IPS DF 19.7 (cell line): ENCODE results near the gene ZNF764.

Source experiments
- DNase-seq: peaks from one replicate; pipeline ENCODE4 v3.0.0-alpha.2; 2013; ENCODE audit warnings: low read depth, low spot score

Gene ZNF764

DNA sequence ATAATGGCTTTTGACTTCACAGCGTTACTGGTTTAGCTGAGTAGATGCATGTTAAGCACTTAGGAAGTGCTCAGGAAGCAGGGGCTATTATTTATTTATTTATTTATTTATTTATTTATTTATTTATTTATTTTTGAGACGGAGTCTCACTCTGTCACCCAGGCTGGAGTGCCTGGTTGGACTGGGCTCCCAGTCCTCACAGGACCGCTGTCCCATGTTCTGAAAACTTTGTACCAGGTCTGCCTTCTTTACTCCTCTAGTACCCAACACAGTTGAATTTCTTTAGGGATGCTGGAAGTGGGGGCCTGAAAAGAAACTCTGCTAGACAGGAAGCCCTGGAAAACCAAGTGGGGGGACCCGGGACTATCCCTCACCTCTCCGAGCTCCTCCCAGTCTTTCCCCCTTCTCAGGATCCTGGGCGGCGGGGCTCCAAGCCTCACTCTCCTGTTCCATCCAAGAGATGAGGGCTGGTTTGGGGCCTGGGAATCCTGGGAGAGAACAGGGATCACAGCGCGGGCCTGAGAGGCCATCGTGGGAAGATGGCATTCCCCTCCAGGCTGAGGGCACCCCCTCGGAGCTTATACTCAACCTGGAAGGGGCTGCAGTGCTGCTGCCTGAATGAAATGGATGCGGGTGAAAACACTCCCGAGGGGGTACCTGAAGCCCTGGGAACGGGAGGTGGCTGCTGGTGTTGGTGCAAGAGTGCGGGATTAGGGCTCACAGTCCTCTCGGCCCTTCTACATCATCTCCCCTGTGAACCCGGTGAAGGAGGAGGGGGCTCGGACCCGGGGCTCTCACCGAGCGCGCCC, 12.7 kb upstream of the ZNF764 start:
- DNase-seq = no peak

- no peak for DNase-seq
Observed at GRCh38 chr16:30569746-30570635, 11.8 kb upstream of the ZNF764 start.

GRCh38 chr16:30569281-30569680, 11.1 kb upstream of the ZNF764 start:
- DNase-seq = no peak

- no peak for DNase-seq
Observed at GRCh38 chr16:30567991-30568638, 9.9 kb upstream of the ZNF764 start.

GRCh38 chr16:30567160-30567990, 9.2 kb upstream of the ZNF764 start:
- no peak for DNase-seq

DNA sequence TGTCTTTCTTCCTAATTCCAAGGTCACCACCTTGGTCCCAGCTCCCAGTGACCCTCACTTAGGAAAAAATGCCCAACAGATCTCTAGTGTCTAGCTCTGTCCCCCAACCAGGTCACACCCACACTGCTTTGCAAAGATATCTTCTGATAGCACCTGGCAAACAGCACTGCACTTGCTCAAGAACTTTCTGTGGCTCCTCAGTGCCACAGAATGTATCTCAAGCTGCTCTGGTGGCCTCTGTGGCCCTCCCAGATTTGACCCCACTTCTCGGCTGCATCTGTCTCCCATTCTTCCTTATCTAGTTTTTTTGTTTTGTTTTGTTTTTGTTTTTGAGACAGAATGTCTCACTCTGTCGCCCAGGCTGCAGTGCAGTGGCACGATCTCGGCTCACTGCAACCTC, 8.4 kb upstream of the ZNF764 start:
- DNase-seq = no peak

- no peak for DNase-seq
Observed at GRCh38 chr16:30565984-30566383, 7.8 kb upstream of the ZNF764 start.

GRCh38 chr16:30565526-30565925, 7.4 kb upstream of the ZNF764 start:
- DNase-seq = no peak

DNA sequence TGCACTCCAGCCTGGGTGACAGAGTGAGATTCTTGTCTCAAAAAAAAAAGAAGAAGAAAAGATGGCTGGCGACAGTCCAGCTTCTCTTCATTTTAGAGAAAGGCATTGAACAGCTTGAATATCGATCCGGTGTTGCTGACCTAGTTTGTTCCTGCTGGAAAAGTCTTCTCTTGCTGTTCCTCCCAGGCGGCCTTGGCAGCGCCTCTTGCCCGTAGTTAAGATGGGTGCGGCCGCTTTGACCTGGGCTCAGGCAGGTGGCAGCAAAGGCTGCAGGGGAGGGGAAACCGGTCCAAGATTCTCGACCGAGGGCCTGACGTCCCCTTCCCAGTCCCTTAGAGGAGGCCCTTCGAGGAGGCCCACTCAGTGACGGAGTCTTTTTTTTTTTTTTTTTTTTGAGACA, 3.8 kb upstream of the ZNF764 start:
- no peak for DNase-seq

DNA sequence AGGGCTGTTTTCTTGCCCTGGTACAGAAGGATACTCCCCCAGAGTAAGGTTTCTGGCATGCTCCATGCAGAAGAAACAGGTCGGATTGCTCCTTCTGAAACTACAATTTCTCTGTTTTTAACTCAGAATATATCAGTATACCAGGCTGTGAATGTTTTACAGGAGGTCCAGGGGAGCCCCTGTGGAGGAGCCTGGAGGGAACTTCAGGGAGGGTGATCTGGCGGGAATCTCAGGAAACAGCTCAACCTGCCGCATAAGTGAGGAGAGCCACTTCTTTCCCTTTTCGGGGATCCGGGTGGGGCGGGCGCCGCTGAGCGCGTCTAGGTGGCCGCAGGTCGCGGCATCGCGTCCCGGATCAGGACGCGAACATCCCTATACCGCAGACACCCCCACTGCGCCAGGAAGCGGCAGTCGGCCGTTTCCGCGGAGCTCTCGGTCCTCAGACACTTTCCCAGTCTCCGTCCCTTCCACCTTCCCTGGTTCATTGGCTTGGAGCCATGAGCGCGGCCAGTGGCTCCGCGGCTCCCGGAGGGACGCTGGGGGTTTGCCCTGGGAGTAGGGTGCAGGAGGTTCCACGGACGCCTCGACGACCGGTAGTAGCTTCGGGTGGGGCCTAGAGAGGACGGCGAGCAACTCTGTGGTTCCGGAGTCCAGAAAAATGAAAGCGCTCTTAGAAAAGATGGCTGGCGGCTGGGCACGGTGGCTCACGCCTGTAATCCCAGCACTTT, 3.1 kb upstream of the ZNF764 start:
- no peak for DNase-seq

GRCh38 chr16:30559690-30560089, 1.5 kb upstream of the ZNF764 start:
- no peak for DNase-seq

DNA sequence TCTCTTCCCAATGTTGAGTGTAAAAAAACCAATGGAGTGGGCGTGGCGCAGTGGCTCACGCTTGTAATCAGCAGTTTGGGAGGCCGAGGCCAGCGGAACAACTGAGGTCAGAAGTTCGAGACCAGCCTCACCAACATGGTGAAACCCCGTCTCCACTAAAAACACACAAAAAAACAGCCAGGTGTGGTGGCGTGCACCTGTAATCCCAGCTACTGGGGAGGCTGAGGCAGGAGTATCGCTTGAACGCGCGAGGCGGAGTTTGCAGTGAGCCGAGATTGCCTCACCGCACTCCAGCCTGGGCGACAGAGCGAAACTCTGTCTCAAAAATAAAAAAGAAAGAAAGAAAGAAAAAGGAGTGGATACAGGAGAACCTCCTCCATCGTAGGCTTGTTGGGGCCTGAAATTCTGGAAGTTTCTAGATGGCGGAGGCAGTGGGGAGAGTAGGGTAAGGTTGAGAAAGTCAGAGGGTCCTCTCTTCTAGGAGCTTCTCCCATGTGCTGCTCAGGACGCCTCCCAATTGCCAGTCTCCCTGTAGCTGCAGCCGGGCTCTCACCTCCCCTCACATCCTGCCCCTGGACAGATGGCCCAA, 709 bp upstream of the ZNF764 start:
- DNase-seq = no peak

DNA sequence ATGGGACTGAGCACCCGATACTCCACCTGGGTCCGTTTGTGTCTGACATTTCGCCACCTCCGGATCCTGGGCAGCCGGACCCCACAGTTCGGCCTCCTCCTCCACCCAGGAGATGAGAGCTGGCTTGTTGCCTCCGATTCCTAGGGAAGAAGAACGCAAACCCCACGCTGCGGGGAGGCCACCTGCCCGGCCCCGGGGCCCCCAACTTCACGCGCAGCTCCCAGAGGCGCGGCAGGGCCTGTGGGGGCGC, 542 bp downstream of the ZNF764 start:
- DNase-seq = no peak

GRCh38 chr16:30556125-30556473, 2.1 kb downstream of the ZNF764 start:
- no peak for DNase-seq

- DNase-seq = no peak
Observed at GRCh38 chr16:30555315-30556124, 2.7 kb downstream of the ZNF764 start.

DNA sequence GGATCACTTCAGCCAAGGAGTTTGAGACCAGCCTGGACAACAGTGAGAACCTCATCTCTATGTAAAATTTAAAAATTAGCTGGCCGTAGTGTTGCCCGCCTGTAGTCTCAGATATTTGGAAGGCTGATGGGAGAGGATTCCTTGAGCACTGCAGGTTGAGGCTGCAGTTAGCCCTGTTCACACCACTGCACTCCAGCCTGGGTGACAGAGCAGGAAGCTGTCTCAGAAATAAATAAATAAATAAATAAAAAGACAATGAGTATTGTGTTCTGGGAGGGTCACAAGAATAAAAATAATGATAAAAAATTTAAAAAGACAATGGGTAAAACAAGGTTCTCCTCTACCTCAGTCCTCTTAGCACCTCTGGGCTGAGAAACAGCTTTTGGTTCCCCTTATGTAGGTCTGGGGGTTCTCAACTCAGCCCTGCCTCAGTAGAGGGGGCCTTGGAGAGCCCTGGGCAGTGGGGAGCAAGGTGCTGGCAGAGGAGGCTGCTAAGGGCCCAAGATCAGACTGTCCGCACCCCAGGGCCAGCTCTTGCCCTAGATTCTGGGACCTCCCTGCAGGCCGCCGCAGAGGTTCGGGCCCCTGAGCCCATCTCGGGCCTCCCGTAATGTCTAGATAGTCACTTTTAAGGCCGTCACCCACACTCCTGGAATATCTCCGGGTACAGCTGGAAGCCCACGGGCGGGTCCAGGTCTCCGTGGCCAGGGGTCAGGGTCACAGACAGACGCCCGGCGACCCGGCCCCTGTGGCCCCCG, 3.4 kb downstream of the ZNF764 start:
- no peak for DNase-seq

DNA sequence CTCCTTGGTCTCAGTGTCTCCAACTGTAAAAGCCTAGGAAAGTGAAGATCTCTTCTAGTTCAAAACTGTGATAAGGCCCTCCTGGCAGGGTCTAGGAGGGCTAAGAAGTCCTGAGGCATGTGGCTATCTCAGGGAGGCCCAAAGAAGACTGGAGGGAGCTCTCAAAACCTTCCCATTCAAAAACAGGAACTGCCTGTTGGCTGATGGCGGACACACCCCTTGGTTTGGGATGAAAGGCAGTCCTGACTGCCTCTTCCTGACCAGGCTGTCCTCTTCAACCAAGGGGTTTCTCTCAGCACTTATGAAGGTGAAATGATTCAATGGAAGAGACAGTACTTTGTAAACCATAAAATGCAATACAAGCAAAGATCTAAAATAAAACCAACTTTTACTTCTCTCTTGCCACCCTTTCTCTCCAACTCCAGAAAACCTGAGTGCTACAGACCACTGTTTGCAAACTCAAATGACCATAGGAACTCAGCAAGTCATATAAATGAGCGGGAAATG, 4.7 kb downstream of the ZNF764 start:
- no peak for DNase-seq

DNA sequence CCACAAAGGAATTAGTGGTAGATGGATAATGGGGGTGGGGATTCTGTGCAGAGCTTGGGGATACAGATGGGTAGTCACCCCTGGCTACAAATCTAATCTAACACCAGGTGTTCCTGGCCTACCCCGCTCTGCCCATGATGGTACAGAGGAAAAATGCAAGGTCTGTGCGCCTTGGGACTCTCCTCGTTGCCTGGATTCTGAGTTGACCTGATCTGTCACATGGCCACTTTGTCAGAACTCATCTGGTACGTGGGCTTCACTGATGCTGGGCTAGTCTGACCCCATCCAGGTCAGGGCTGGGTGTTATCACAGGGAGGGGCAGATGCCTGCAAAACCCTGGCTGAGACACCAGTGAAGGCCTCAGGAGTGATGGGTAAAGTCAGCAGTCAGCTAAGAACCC, 5.2 kb downstream of the ZNF764 start:
- DNase-seq = no peak

DNA sequence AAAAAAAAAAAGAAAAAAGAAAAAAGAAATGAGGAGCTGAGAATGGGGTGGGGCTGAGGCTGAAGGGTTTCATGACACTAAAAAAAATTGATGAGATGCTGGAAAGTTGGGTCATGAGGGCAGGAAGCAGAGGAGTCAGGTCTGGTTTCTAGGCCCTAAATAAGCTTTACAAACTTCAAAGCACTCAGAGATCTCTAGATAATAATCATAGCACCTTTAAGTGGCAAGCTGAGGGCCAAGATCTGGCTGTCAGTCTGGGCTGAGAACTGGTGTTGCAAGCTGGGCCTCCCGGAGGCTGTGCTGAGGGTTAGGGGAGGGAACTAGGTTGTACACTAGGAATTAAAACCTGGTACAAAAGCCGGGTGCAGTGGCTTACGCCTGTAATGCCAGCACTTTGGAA, 6.4 kb downstream of the ZNF764 start:
- no peak for DNase-seq
